NCI-H510A treated with DMSO at 0.1 percent for 48 hours (cell line): Measurements from ENCODE around the gene NEFH.
"Not testable (repeated sequence)": the region's sequence is repeated elsewhere in the genome, so short reads cannot be mapped to it uniquely, and the experiment has no call there.

ENCODE experiments used
- DNase-seq: peaks from one replicate; lab custom pipeline; 2025; lab: John Stamatoyannopoulos, UW

Gene NEFH

DNA sequence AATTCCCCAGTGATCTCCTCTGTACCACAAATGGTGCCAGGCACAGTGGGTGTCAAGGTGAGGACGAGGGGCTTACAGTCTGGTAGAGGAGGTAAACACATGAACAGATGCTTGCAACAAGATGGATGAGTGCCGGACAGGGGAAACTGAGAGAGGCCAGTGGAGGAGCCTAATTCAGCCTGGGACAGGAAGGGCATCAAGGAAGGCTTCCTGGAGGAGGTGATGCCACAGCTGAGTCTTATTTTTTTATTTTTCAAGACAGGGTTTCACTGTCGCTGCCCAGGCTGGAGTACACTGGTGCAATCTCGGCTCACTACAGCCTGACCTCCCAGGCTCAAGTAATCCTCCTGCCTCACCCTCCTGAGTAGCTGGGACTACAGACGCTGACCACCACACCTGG lies 18.8 kb upstream of the NEFH start:
- no peak for DNase-seq

- DNase-seq, result no peak
Measured at GRCh38 chr22:29463629-29464028, 16.4 kb upstream of the NEFH start.

GRCh38 chr22:29464581-29464980 lies 15.4 kb upstream of the NEFH start:
- DNase-seq, result no peak

DNA sequence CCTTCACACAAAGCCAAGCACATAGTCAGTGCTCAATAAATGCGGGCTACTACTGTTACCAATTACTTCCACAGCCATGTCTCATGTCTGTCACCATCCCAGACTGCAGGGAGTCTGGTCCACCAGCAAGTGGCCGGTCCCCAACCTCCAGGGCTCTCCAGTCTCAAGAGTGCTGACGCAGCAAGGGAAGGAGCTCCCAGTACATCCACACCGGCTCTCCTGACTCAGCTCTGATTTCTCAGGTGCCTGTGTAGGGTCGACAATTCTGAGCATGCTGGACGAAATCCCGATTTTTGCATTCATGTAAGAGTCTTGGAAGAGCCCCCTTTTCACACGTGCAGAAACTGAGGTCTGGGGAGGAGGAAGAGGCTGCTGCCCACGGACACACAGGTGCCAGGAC lies 10.3 kb upstream of the NEFH start:
- peak; percentile 33 for DNase-seq

DNA sequence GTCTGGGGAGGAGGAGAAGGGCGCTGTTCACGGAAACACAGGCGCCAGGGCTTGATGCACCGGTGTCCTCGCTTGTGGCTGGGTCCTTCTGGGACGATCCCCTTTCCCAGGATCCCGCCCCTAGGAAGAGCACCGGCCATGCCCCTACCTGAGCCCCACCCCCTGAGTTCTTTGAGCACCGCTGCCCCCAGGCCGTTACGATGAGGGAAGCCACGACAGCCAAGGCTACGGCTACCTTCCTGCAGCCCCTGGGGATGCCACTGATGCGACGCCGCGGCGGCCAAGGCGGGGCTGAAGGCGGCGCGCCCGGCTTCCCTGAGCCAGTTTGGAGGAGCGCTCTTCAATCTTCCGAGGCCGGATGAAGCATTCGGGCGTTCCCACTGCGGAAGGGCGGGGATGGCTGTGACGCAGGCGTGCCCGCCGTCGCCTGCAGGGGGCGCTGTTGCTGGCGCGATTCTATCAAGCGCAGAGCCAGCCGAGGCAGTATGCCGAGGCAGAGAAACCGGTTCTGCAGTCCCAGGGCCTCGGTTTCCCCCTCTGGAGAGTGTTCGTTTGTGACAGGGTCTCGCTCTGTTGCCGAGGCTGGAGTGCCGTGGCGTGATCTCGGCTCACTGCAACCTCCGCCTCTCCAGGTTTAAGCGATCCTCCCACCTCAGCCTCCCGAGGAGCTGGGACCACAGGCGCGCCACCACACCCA lies 9.7 kb upstream of the NEFH start:
- DNase-seq, result peak; percentile 69

GRCh38 chr22:29473001-29473400 lies 7.0 kb upstream of the NEFH start:
- DNase-seq, result no peak

DNA sequence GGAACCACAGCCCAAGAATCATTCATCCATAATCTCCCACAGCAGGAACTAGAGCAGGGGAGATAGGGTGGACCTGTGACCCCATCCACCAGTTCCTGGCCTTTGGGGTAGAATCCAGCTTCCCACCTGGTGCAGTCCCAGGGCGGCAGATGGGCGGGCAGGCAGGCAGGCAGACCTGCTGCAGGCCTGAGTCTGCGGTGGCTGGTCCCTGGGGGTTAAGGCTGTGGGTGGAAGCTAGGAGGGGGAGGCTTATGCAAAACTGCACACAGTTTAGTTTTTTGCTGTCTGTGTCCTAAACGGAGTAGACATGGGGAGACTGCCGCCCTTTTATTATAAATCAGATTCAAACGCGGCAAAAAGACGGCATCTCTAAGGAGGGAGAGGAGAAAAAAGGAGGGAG lies 4.5 kb upstream of the NEFH start:
- DNase-seq, result no peak

DNA sequence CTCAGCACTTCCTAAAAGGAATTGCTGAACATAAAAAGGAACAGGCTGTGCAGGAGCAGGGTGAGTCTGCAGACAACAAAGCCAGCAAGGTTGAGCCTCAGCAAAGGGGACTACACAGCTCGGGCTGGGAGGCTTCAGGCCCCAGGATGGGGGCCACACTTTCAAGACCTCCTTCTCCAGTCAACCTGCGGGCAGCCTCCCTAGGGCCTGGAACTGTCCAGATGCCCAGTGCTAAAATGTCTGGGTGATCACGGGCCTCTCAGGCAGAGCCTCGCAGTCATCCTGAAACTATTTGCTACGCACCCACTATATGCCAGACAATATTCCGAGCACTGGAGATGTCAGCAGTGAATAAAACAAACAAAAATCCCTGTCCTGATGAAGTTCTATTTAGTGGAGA lies 3.9 kb upstream of the NEFH start:
- no peak for DNase-seq

GRCh38 chr22:29477723-29478318 lies 2.2 kb upstream of the NEFH start:
- DNase-seq, result peak; percentile 45

- DNase-seq, result peak; percentile 13
Measured at GRCh38 chr22:29478326-29479276, 1.4 kb upstream of the NEFH start.

- DNase-seq, result no peak
Measured at GRCh38 chr22:29480262-29480511, 169 bp downstream of the NEFH start.

DNA sequence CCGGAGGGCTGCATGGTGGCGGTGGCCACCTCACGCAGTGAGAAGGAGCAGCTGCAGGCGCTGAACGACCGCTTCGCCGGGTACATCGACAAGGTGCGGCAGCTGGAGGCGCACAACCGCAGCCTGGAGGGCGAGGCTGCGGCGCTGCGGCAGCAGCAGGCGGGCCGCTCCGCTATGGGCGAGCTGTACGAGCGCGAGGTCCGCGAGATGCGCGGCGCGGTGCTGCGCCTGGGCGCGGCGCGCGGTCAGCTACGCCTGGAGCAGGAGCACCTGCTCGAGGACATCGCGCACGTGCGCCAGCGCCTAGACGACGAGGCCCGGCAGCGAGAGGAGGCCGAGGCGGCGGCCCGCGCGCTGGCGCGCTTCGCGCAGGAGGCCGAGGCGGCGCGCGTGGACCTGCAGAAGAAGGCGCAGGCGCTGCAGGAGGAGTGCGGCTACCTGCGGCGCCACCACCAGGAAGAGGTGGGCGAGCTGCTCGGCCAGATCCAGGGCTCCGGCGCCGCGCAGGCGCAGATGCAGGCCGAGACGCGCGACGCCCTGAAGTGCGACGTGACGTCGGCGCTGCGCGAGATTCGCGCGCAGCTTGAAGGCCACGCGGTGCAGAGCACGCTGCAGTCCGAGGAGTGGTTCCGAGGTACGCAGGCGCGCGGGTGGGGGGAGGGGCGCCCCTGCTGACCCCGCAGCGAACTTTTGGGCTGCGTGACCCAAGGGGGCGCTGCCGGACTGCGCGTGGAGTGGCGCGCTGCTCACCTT lies 670 bp downstream of the NEFH start:
- no peak for DNase-seq

- no peak for DNase-seq
Measured at GRCh38 chr22:29481265-29482000, 1.4 kb downstream of the NEFH start.

GRCh38 chr22:29482253-29482652 lies 2.2 kb downstream of the NEFH start:
- no peak for DNase-seq

DNA sequence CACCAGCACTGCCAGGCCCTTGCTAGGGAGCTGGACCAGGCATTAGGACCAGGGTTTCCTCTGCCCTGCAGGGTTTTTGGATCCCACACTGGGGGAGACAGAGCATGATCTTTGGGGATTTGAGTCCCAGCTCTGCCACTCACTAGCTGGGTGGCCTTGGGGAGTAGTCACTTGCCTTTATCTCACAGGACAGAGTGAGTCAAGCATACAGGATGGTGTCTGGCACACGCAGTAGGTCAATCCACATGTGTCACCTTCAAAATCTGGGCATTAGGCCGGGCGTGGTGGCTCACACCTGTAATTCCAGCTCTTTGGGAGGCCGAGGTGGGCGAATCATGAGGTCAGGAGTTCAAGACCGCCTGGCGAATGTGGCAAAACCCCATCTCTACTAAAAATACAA lies 2.7 kb downstream of the NEFH start:
- DNase-seq, result no peak

DNA sequence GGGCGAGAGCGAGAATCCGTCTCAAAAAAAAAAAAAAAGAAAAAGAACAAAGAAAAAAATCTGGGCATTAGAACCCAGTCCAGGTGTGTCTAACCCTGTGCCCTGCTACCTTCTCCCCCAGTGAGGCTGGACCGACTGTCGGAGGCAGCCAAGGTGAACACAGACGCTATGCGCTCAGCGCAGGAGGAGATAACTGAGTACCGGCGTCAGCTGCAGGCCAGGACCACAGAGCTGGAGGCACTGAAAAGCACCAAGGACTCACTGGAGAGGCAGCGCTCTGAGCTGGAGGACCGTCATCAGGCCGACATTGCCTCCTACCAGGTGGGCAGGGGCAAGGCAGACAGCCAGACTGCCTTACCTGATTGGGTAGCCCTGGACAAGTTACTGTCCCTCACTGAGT lies 3.2 kb downstream of the NEFH start:
- no peak for DNase-seq

DNA sequence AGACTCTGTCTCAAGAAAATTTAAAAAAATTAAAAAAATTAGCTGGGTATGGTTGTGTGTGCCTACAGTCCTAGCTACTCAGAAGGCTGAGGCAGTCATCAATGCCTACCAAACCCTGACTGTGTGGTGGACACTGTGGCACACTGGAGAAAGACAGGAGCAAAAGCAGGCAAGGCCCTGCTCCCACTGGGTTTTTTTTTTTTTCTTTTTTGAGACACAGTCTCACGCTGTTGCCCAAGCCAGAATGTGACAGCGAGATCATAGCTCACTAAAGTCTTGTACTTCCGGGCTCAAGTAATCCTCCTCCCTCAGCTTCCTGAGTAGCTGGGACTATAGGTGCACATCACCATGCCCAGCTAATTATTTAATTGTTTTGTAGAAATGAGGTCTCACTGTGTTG lies 4.6 kb downstream of the NEFH start:
- no peak for DNase-seq

GRCh38 chr22:29485448-29485847 lies 5.4 kb downstream of the NEFH start:
- no peak for DNase-seq

DNA sequence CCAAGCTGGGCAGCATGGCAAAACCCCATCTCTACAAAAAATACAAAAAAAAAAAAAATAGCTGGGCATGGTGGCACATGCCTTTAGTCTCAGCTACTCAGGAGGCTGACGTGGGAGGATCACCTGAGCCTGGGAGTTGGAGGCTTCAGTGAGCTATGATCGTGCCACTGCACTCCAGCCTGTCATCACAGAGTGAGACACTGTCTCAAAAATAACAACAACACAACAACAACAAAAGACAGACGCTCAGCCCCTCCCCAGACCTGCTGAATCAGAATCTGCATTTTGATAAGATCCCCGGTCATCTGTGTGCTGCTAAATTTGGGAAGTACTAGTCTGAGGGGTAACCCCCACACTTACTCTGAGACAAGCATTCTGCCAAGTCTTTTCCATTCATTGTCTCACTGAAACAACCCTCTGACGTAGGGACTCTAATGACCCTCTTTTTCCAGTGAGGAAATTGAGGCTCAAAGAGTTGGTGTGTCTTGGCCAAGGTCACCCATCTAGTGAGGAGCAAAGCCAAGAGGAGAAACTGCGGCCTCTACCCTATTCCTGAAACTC lies 7.5 kb downstream of the NEFH start:
- no peak for DNase-seq

DNA sequence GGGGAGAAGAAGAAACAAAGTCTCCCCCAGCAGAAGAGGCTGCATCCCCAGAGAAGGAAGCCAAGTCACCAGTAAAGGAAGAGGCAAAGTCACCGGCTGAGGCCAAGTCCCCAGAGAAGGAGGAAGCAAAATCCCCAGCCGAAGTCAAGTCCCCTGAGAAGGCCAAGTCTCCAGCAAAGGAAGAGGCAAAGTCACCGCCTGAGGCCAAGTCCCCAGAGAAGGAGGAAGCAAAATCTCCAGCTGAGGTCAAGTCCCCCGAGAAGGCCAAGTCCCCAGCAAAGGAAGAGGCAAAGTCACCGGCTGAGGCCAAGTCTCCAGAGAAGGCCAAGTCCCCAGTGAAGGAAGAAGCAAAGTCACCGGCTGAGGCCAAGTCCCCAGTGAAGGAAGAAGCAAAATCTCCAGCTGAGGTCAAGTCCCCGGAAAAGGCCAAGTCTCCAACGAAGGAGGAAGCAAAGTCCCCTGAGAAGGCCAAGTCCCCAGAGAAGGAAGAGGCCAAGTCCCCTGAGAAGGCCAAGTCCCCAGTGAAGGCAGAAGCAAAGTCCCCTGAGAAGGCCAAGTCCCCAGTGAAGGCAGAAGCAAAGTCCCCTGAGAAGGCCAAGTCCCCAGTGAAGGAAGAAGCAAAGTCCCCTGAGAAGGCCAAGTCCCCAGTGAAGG lies 9.2 kb downstream of the NEFH start:
- DNase-seq, result not testable (repeated sequence)

DNA sequence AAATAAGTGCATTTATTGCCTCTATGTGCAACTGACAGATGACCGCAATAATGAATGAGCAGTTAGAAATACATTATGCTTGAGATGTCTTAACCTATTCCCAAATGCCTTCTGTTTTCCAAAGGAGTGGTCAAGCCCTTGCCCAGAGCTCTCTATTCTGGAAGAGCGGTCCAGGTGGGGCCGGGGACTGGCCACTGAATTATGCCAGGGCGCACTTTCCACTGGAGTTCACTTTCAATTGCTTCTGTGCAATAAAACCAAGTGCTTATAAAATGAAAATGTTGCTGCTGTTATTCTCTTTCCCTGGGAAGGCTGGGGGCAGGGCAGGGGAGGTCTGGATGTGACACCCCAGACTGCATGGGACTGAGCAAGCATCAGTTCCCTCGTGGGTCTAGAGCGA lies 11.0 kb downstream of the NEFH start:
- DNase-seq, result no peak
